Stimulated activated CD8-positive, alpha-beta memory T cell treated with anti-CD3 and anti-CD28 coated beads, Interleukin-12 subunit alpha, Interleukin-12 subunit beta, amount 100 ng/mL, for 4 hours (primary cell): ENCODE results near the gene DAB1.

Experiments
- DNase-seq: peaks from one replicate; pipeline ENCODE4 v3.0.0-alpha.2; 2020; ENCODE audit warnings: low read depth

The DAB1 gene

DNA sequence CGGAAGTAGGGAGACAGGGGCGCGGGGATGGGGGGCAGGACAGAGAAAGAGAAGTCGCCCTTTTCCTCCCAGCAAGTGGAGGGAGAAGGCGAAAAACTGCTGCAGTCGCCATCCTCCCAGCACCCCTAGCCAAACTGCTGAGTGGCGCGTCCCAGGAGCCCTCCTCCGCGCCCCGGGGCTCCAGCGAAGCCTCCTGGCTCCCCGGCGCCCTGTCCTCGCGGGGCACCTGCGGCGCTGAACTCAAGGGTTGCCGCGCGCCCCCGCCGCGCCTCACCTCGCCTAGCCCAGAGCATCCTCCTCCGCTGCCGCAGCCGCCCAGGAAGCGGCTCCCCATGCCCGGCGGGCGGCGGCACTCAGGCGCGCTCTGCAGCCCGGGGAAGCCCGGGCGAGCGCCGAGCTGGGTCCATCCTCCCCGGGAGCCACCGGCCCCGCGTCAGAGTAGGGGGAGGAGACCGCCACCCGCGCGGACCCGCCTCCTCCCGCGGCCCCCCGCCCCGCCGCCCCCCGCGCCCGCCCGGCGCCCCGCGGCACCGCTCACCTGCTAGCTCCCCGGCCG, at the start of gene DAB1:
Gene DAB1, minus strand, starts transcription at position 405 of the 556 bp plus-strand sequence. CDS start 133,030 bp downstream, outside the sequence.
- DNase-seq, result no peak

DNA sequence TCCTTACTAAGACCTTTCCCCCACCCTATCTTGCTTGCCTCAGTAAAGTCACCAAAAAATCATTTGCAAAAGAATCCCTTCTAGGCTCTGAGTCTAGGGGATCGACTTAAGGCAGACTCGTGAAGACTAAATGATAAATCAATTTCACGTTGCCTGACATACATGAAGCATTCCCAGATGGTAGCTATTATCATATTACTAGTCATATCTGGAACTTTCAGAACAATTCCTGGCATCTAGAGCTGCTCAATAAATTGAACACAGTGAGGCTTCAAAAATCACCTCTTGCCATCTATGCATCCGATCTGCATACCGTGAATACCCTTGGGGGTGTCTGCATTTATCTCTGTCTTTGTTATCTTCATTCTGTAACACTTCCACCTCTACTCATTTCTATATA, 49.6 kb upstream of the DAB1 start:
- DNase-seq, result no peak

DNA sequence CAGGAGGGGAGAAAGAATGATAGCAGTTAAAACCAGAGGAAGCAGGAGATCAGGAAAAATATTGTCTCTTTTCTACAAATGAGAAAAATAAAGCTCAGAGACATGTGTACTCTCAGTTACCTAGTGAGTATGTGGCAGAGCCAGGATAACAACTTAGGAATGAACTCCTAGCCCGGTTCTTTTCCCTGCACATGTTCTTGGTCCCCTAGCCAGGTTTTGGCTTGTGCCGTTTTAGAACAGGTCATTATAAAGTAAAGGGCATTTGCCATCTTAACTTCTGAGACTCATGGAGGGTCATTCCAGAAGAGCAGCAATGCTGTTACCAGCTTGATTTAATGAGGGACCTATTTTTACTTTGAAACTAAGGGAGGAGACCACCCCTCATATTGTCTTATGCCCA, 48.1 kb upstream of the DAB1 start:
- no peak for DNase-seq

DNA sequence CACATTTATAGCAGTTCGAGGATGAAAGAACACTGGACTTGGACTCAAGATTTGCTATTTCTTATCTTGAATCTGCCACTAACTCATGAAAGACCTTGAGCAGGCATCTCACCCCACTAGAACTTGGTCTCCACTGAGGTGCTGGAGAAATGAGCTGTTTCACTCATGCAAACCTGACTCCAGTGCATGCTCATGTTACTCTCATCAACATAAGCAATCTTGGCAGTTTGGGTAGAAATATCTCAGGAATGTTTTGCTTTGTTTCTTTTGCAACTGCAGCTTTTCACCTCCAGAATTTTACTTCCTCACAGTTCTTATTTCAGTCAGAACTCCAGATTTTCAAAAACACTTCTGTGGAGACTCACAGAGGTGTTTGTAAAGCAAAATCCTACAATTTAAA, 46.2 kb upstream of the DAB1 start:
- no peak for DNase-seq

DNA sequence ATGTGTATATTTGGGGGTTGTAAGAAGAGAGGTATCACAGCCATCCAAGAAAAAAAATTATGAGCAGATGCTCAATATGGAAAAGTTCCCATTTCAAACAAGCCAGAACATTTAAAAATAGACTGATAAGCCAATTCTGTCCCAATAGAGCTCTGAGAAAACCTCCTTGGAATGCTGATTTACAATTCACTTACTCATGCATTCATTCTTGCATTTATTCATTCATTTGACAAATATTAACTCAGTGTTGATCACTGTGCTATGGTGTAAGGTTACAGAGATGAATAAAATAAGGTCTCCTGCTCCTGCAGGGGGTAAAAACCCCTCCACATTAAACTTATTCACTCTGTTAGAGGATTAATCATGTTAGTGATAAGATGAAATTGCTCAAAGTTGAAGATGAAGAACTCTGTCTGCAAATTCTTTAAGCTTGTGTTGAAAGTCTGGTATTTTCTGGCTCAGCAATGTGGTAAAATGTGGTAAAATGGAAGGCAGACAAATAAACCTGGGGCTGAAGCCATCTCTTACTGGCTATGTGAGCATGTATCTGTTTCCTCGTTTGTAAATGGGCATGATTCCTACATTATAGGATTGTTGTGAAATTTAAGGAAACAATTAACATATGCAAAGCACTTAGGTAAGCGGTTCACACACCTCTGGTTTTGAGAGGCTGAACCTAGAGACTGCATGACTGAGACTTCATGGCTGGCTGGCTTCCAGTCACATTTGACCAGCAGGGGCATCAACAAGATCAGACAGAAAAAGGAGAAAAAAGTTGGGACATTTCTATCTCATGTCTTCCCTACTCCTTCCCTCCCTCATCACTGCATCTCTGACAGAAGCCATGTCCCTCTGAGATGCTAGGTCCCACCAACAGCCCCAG, 45.0 kb upstream of the DAB1 start:
- no peak for DNase-seq

DNA sequence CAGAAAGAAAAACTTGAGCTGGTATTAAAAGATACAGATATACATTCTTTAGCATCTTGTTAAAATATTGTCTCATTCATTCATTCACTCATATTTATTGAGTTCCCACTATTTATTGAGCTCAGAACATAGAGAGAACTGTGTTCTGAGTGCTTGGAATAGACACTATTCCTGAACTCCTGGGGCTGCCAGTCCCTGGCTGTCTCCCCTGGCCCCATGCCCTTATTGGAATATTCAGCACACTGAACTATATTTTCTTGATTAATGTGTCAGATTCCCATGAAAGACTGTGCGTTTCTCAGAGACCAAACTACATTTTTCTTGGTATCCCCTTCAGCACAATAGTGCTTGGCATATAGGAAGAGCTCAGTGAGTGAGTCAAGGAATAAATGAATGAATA, 44.0 kb upstream of the DAB1 start:
- DNase-seq, result no peak

DNA sequence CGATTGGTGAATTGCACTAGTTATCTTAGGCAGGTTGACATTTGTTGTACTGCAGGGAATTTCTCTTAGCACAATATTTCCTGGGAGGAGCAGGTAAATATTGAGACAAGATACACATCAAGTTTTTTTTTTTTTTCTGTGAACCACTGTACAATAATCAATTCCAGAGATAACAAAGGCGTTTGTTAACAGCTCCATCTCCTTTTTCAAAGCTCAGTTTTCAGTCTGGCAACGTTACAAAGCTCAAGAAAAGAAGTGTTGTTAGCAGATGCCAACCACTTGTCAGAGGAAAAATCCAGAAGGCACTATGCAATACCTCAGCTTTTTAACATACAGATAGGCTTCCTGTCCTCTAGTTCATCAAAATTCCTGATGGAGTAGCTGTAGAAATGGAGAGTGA, 40.9 kb upstream of the DAB1 start:
- DNase-seq, result no peak

DNA sequence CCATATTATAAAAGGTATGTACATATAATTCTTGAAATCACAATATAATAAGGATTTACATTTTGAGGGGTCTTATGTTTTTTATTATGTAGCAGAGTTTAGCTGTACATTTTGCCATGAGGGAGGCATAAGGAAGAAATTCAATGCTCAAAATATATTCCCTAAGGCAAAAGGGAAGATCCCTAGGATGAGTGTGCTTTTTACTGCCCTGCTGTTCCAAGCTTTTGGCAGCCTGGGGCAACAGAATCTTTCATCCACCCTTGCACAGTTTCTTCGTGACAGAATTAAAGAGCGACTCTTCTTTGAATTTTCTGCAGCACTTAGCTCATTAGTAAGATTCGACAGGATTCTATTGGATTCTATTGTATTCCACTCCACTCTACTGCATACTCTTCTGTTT, 39.5 kb upstream of the DAB1 start:
- DNase-seq, result no peak

DNA sequence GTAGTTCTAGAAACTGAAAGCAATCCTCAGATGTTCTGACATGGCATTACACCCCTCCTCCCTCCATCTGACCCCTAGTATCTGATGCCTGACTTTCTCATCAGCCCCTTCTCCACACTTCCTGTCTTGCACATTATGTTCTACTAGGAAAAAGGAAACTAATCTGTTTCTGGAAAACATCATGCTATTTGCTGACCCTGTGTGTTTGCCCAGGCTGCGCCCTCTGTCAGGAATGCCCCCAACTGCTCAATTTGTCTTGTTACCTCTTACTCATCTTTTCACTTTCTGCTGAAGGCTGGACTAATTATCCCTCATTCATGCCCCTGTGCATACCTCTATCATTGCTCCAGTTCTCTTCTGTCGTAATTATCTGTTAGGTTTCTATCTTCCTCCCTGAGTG, 37.5 kb upstream of the DAB1 start:
- DNase-seq, result no peak

DNA sequence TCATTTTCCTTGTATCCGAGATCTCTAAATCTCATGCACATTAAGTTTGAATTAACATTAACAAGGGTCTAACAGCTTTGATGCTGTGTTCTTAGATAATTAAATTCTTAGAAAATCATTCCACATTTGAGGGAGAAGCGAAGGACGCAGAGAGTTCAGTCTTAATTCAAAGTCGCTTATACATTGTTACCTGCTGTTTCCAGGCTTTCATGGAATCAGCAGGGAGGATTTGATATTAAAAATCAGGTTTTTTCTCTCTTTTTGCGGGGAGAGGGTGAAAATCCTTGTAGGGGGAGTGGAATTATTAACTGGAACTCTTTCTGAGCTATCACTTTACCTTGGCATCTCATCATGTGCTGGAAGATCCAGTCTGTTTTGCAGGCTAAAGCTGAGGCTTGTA, 27.7 kb upstream of the DAB1 start:
- DNase-seq, result no peak

DNA sequence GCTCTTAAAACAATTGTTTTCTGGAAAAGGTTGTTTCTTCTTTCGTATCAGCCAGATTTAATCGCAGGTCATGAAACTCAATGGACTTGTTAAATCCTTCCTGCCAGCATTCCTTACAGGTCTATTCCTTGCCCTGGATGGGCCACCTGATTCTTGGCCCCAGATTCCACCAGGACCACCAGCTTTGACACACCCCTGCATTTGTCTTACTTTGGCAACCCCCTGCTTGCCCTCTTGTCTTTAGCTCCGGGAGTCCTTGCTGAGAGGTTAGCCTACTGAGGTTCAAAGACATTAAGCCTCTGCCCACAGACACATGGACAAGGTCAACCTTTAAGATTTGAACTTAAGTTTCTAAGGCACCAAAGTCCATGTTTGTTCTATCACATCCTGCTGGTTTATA, 27.1 kb upstream of the DAB1 start:
- no peak for DNase-seq

DNA sequence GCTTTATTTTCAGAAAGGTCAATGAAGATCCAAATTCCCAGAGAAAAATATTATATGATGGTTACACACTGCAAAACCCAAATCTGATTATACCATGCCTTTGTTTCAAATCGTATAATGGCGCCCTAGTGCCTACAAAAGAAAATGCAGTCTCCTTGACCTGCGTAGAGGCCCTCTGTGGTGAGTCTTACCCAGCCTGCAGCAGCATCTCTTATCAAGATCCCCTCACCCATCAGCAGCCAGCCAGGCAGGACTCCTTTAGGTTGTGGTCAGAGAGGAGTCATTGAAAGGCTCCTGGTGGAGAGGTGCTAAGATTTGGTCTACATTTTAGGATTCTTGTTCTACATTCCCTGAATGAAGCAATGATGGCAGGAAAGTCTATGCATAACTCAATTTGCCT, 23.7 kb upstream of the DAB1 start:
- DNase-seq, result no peak

DNA sequence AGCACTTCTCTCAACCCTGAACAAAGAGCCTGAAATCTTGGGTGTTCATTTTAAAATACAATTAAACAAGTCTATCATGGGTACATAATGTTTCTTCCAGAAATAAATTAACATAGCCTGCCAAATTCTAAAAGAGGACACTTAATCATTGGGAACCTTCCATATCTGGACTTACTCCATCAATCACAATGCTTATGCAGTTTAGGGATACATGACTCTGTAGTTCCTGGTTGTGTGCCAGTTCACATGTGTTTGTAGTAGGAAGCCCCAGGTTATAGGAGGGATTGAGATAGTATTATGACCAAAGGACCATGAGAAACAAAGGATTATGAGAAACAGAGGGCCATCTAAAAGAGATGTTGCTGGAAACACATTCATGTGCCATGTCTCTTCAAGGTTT, 19.1 kb upstream of the DAB1 start:
- no peak for DNase-seq

DNA sequence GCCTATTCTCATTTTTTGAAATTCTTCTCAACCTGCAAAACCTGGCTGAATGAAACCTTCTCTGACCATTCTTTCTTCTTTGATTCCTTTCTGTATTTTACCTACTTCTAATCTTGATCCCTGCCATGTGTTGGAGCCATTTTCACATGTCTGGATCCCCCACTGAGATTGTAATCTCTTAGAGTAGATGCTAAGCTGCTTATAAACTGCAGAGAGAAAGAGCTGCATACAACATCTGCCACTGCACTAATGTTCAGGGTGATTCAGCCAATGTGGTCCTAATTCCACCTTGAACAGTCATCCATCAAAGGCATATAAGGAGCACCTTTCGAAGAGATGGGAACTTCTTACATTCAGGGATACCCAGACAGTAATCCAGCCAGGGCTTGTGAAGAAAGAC, 16.2 kb upstream of the DAB1 start:
- no peak for DNase-seq

DNA sequence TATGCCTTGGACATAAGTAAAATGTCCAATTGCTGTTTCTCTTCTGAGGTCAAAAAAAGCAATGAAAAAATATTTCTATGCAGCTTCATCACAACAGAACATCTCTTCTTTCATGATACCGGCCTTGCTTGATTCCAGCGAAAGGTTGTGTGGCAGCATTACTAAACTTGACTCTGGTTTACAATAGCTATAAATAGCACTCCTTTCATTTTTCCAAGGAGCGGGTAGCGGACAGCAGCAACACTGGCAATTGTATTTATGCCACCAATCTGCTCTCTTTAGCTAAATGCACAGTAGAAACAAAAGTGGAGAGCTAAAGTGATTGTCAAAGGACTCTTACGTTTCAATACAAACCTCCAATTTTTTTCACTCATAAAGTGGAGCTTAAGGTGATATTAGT, 7.5 kb upstream of the DAB1 start:
- DNase-seq, result no peak

DNA sequence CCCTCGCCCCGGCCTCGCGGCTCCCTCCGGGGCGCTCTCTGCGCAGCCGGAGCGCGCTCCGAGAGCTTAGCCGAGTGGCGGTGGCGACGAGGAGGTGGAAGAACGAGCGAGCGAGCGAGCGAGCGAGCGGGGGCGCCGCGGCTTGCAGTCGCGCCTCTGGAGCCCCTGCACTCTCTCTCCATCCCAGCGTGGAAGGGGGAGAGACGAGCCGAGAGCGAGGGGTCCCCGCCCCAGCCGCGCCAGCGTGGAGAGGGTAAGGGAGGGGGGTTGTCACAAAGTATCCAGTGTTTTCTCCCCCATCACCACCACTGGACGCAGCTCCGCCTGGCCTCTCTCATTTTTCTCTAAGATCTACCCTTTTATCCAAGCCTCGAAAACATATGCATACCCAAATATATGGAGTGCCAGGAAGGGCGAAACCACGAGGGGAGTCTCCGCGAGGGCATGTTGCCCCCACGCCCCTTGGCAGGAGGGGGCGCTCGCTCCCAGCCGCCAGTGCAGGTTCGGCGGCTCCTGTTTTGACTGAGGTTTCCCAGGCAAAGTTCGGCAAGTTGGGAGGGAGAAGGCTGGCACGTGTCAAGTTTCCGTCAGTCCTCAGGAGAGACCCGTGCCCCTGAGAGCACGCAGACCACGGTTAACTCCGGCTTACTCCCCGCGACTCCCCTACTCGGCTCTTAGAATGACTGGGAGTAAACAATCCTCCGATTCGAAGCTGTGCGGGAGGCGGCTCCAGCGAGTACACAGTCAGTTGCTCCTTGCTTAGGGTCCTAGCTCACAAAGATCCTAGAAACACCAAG, 569 bp upstream of the DAB1 start:
- DNase-seq, result no peak

DNA sequence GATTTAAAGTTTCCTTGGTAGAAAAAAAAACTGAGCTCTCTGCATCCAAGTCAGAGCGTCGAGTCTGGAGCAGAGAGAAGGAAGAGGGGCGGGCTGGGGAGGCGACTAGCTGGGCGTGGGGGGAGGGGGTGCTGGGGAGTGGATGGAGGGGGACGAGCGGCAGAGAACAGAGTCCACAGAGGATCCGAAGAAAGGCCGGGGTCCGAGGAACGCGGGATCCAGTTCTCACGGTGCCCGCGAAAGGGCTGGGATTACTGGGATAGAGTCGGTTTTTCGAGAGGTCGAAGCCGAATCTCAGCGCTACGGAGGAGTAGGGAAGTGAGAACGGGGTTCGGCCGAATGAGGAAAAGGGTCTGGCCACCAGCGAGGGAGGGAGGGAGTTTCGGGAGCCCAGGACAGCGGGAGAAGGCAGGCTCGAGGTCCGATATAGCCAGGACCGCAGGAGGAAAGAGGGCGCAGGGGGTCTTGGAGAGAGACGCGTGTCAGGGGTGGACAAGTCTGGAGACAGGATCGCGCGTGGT, 665 bp downstream of the DAB1 start:
- no peak for DNase-seq

DNA sequence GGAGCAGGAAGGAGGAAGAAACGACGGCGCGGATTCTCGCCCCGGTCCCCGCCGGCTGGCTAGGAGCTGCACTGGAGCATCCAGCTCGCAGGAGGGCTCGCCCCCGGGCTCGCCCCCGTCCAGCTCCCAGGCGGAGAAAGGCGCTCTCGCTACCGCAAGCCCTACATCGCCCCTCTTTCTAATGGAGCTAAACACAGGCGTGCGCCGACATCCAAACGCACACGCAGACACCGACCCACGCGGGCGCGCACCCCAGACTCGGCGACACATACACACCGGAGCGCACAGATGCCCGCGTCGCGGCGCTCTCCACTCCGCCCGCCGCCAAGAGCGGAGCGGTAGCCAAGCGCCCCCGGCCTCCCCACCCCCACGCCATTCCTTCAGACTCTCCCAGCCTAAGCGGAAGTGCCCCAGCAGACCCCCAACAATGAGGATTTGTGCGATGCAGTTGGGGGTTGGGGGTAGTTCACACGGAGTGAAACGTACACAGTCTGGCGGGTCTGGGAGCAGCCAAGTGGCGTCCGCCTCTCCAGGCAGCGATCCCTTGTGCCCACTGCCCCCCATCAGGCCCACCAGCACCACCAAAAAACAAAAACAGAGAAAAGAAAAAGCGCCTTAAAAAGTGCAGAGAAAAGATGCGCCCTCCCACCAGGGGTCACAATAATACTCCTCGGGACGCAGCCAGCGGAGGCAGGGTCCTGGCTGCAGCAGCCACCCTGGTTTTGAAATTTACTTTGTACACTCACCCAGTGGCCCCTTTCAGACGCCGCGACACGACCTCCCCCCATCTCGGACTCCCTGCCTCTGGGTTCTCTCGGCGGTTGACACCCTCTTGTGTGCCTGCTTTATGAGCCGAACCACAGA, 1.4 kb downstream of the DAB1 start:
- DNase-seq, result no peak

DNA sequence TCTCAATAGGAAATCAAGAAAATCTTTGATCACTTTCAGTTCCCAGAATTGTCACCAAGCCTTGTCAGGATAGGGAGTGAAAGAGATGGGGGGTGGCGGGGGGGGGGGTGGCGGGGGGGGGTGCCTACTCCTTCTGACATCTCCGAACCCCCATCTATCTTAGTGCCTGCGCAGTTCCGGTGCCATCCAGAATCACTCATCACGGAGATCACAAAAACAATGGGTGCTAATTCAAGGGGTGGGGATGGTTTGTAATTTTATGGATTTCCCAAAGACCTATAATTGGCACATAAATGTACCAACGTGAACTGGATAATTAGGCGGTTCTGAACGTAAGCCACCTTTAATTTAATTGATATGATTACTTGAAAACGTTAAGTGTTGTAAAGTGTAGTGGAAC, 2.1 kb downstream of the DAB1 start:
- no peak for DNase-seq

DNA sequence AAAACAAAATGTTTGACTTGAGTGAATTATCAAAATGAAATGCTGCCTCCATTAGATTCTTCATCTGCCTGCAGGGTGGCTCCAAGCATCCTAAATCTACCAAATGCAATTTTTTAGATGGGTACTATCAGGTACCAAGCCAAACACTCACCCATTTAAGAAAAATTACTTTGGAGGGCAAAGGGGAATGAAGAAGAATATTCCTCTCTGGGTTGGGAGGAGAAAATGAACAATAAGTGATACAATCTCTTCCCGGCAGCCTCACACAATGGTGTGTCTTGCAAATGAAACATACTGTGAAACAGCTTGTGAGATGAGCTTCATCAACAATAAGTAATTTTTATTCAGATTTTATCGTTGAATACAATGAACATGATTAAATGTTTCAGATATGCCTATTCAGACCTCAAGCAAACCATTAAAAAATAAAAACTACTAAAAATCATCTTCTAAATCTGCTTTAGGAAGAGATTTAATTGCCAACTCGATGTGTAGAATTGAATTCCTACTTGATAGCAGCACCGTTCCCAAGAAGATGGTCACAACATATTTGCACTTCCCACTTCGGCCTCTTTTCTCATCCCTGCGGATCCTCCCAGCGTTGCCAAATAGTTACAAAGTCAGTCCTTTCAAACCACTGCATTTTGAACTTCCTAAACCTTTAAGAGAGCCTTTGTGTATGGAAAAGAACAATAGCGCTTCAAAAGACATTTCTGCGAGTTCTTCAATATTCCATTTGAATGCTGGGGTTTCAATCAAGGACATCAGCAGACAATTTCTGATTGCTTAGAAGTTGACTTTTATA, 2.7 kb downstream of the DAB1 start:
- DNase-seq, result no peak

DNA sequence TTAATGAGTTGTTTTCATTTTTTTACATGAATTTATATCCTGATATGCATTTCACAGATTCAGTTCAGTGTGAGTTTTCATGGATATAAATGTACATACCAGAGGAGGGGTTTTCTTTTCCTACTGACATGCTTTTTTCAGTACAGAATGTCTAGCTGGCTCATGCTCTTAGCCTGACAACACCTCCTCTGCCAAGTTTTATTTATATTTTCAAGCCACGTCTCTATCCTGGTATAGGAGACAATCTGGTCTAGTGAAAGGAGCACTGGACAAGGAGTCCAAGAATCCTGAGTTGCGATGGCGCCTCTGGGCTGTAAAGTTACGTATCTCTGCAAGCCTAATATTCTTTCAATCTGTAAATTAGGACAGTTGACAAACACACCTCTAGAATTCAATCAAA, 4.9 kb downstream of the DAB1 start:
- DNase-seq, result no peak
